Common myeloid progenitor, CD34-positive (primary cell): ENCODE data around the gene RMND1.

ENCODE experiments used
- CTCF ChIA-PET: fragments of 350-600 bp; sonication (Branson Sonifier 250); formaldehyde crosslinking; loops from one replicate; lab custom pipeline; 2021; ENCODE audit warnings: antibody characterized with exemption; lab: Charles Lee
- POLR2A ChIA-PET: fragments of 350-600 bp; sonication (Branson Sonifier 250); formaldehyde crosslinking; loops from one replicate; lab custom pipeline; 2021; ENCODE audit warnings: antibody characterized with exemption; lab: Charles Lee
- DNase-seq, 3 donors: peaks; one replicate each; pipeline versions ENCODE4 v3.0.0 to v3.0.0-alpha.2; 2013
- H3K27ac ChIP-seq, 2 experiments: 1 replicate in 1 of 2; 2 replicates in 1 of 2; pipeline ENCODE4 v1.7.0; 2013; ENCODE audit warnings: inconsistent platforms in 2 of 2, low read length in 2 of 2, mild to moderate bottlenecking in 2 of 2, low read depth in 1 of 2, moderate library complexity in 1 of 2; ENCODE audit not compliant: severe bottlenecking in 2 of 2, insufficient read depth in 1 of 2, poor library complexity in 1 of 2
- H3K27me3 ChIP-seq, 5 experiments: replicated peaks in 2 of 5; 1 replicate in 3 of 5; 2 replicates in 2 of 5; pipeline versions ENCODE4 v1.6.1 to v1.7.0; 2013; ENCODE audit warnings: low read length in 4 of 5, mild to moderate bottlenecking in 2 of 5, moderate library complexity in 2 of 5, inconsistent platforms in 1 of 5; ENCODE audit not compliant: insufficient read depth in 5 of 5, control insufficient read depth in 4 of 5
- H3K36me3 ChIP-seq, 4 experiments: 1 replicate in 2 of 4; 2 replicates in 2 of 4; pipeline versions ENCODE4 v1.6.1 to v1.7.0; 2013; ENCODE audit warnings: low read length in 3 of 4, control low read depth in 1 of 4, mild to moderate bottlenecking in 1 of 4; ENCODE audit not compliant: control insufficient read depth in 4 of 4, insufficient read depth in 4 of 4
- H3K4me1 ChIP-seq, 4 experiments: 1 replicate in 3 of 4; 2 replicates in 1 of 4; pipeline versions ENCODE4 v1.6.1 to v1.7.1; 2013; ENCODE audit warnings: low read length in 3 of 4, mild to moderate bottlenecking in 3 of 4, control low read depth in 1 of 4, inconsistent platforms in 1 of 4, moderate library complexity in 1 of 4; ENCODE audit not compliant: control insufficient read depth in 4 of 4, insufficient read depth in 4 of 4; ENCODE audit errors: control extremely low read depth in 1 of 4
- H3K4me3 ChIP-seq, 7 experiments: 1 replicate in 4 of 7; 2 replicates in 3 of 7; pipeline versions ENCODE4 v1.5.1 to v1.7.0; 2013; ENCODE audit warnings: mild to moderate bottlenecking in 7 of 7, low read length in 6 of 7, moderate library complexity in 6 of 7, inconsistent platforms in 2 of 7, low read depth in 2 of 7, control low read depth in 1 of 7; ENCODE audit not compliant: insufficient read depth in 4 of 7, control insufficient read depth in 1 of 7; ENCODE audit errors: extremely low read depth in 1 of 7
- H3K9me3 ChIP-seq, 5 experiments: 1 replicate in 4 of 5; 2 replicates in 1 of 5; pipeline versions ENCODE4 v1.6.1 to v1.7.1; 2013; ENCODE audit warnings: low read length in 4 of 5, mild to moderate bottlenecking in 2 of 5, inconsistent platforms in 1 of 5, low read depth in 1 of 5, moderate library complexity in 1 of 5; ENCODE audit not compliant: control insufficient read depth in 4 of 5, insufficient read depth in 2 of 5; ENCODE audit errors: control extremely low read depth in 1 of 5
- WGBS: methylation state at CpG from one replicate; pipeline ENCODE4 v1.1.5; 2013; ENCODE audit not compliant: insufficient coverage; 5-methylcytosine and 5-hydroxymethylcytosine counted together

RMND1 gene

DNA sequence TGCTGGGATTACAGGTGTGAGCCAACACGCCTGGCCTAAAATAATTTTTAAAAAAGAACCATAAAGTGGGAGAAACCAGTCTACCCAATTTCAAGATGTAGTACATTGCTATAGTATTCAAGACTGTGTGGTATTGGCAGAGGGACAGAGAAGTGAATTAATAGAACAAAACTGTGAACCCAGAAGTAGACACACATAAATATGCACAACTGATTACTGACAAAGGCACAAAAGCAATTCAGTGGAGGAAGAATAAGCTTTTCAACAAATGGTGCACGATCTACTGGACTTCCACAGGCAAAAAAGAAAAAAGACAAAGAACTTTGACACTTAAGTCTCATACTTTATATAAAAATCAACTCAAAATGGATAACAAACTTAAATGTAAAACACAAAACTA, 76.1 kb downstream of the RMND1 start:
- H3K27ac ChIP-seq = no peak overlapping the region
- H3K4me1 ChIP-seq = peaks cover 4 to 35% (median 25%) of the 10 kb centered on the region in 4 experiments
- no peaks in the 10 kb centered on the region for H3K9me3 ChIP-seq
- H3K4me3 ChIP-seq = no peak overlapping the region
- DNase-seq = no peak
- POLR2A ChIA-PET = no interaction called here
- H3K36me3 ChIP-seq = peaks cover 5 to 12% (median 9%) of the 10 kb centered on the region in 4 experiments
- CTCF ChIA-PET = interaction anchor here (1.1 kb wide), 1 partner anchor 38 kb away, joined by 3 read pairs; no protein-coding TSS in a partner anchor
- WGBS = no CpG with 5 or more reads among the region's 2 CpGs
- H3K27me3 ChIP-seq = no peaks in the 10 kb centered on the region

DNA sequence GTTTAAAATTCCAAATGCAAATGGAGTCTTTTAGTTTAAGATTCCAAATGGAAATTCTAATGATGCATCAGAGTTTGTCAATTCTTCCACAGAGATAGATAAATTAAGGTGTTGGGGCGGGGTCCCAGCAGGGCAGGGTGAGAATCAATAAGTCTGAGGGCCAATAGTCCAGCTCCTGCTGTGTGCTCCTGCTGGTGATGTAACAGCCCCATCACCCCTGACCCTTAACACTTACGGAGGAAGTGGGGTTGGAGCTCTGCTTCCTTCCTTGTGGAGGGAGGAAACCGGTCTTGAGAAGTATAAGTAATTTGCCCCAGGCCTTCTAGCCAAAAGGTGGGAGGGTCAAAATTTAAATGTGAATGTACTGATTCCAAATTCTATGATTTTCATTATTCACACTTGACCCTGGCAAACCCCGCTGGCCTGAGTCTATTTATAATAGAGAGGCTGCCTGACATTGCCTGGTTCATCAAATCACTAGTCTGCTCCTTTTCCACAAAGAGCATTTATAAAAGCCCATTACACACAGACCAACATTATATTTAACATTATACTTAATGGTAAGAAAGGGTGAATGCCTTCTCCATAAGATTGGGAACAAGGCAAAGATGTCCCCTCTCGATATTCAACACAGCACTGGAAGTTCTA, 77.8 kb downstream of the RMND1 start:
- ChIA-PET CTCF (interaction anchor here (1.1 kb wide), 1 partner anchor 16 kb away, joined by 3 read pairs; no protein-coding TSS in a partner anchor), POLR2A (no interaction called here)
- peak overlapping the region in 1 of 2 experiments; percentile 43 for H3K27ac ChIP-seq
- H3K4me1 ChIP-seq = peaks cover 0 to 26% (median 14%) of the 10 kb centered on the region in 4 experiments
- H3K9me3 ChIP-seq = no peaks in the 10 kb centered on the region
- no peaks in the 10 kb centered on the region for H3K27me3 ChIP-seq
- no peak overlapping the region for H3K4me3 ChIP-seq
- H3K36me3 ChIP-seq = peaks cover 5 to 17% (median 11%) of the 10 kb centered on the region in 4 experiments
- no peak for DNase-seq
- WGBS = 100% methylated on average over 1 of the region's 5 CpGs

DNA sequence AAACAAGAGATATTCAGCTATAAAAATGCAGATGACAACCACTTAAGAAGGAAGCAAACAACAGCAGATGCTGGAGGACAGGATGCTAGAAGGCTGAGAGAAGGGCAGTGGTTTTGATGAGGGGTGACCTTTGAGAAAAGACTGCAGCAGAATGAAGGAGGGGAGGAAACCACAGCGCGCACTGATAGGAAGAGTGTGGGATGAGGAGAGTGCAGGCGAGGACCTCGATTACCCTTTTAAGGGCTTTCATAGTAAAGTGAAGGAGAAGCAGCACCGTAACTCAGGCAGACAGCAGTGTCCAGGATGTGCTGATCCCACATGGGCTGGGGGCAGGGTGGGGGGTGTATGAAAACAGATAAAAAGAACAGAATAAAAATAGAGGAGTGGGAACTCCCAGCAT, 79.8 kb downstream of the RMND1 start:
- no peaks in the 10 kb centered on the region for H3K9me3 ChIP-seq
- H3K4me3 ChIP-seq = peak overlapping the region in 2 of 7 experiments; percentile 17 to 22
- 6% methylated on average over 5 of the region's 5 CpGs for WGBS
- ChIA-PET CTCF (interaction anchor here (1.2 kb wide), 1 partner anchor 25 kb away, joined by 3 read pairs; no protein-coding TSS in a partner anchor), POLR2A (no interaction called here)
- H3K27ac ChIP-seq = no peak overlapping the region
- peaks cover 0 to 26% (median 14%) of the 10 kb centered on the region in 4 experiments for H3K4me1 ChIP-seq
- peak in 1 of 3 donors; percentile 26 for DNase-seq
- no peaks in the 10 kb centered on the region for H3K27me3 ChIP-seq
- H3K36me3 ChIP-seq = peaks cover 7 to 17% (median 11%) of the 10 kb centered on the region in 4 experiments

DNA sequence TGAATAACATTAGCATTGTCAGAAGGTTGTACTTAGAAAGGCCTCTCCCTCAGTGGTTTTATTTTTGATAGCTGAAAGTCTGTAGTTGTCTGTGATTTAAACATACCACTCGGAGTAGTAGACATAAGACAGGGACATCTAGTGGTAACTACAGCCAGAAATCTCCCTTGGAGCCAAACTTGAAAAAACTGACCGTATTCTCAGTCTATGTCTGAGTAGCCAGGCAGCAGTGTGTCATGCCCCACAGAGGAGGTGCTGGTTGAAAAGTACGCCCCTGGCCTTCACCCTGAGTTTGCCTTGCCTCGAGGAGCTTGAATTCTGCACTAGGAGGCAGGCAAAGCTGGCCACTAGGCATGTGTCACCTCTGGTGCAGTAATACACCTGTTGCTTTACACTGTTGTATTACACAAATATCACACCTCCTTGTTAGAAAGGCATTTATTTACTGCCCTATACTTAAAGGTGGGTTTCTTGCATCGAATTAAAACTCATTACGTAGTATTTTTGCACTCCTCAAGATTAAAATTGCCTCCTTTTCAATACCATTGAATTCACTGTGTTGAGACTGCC, 81.3 kb downstream of the RMND1 start:
- no peak overlapping the region for H3K27ac ChIP-seq
- POLR2A ChIA-PET = no interaction called here
- H3K36me3 ChIP-seq = peaks cover 17 to 30% (median 19%) of the 10 kb centered on the region in 4 experiments
- CTCF ChIA-PET = interaction anchor here (0.6 to 1.6 kb wide), 4 partner anchors 12 to 478 kb away, joined by 3 to 4 read pairs (median 4); no protein-coding TSS in a partner anchor
- 97% methylated on average over 3 of the region's 6 CpGs for WGBS
- no peaks in the 10 kb centered on the region for H3K9me3 ChIP-seq
- H3K27me3 ChIP-seq = no peaks in the 10 kb centered on the region
- DNase-seq = no peak
- peaks cover 0 to 22% (median 14%) of the 10 kb centered on the region in 4 experiments for H3K4me1 ChIP-seq
- no peak overlapping the region for H3K4me3 ChIP-seq

DNA sequence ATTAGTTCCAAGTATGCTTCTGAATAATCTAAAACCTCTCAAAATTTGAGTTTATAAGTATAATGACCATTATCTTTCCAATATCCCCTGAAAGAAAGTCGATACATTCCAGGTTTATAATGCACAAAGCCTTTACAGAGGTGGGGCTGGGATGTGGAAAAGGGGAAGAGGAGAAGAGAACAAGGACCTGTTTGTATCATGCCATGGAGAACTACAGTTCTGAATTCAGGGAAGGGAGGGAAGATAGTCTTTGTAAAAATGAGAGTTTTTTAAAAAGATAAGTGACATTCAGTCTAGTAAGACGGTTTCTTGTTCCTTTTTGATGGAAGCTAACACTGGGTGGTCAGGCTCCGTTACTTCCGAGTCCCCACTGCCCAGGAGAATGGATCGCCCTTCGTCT, 86.7 kb downstream of the RMND1 start:
- Histone ChIP-seq H3K4me1 (no peaks in the 10 kb centered on the region), H3K27me3 (no peaks in the 10 kb centered on the region), H3K27ac (no peak overlapping the region), H3K9me3 (no peaks in the 10 kb centered on the region), H3K36me3 (peaks cover 14 to 35% (median 24%) of the 10 kb centered on the region in 4 experiments), H3K4me3 (no peak overlapping the region)
- CTCF ChIA-PET = interaction anchor here (1.0 to 1.6 kb wide), 2 partner anchors 20 to 23 kb away, joined by 3 read pairs; no protein-coding TSS in a partner anchor
- WGBS = 98% methylated on average over 5 of the region's 6 CpGs
- DNase-seq = no peak
- POLR2A ChIA-PET = no interaction called here

DNA sequence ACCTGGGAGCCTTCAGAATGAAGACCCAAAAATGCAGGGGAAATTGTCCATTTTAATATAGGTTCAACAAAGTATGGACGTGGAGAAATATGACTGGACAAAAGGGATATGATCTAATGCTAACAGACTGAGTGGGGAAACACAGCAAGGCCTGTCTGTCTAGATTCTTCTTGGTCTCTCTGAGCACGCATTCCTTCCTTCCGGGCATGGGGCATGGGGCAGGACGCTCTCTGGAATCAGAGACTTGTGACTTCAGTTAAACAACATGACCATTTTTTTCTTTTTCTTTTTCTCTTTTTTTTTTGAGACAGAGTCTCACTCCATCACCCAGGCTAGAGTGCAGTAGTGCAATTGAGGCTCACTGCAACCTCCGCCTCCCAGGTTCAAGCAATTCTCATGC, 92.4 kb downstream of the RMND1 start:
- CTCF ChIA-PET = interaction anchor here (1.0 to 1.4 kb wide), 2 partner anchors 9 to 10 kb away, joined by 3 to 4 read pairs; no protein-coding TSS in a partner anchor
- WGBS = 95% methylated on average over 4 of the region's 5 CpGs

More for the DNA sequence above, 92.4 kb downstream of the RMND1 start:
- POLR2A ChIA-PET = no interaction called here
- no peak overlapping the region for H3K4me3 ChIP-seq
- no peak for DNase-seq
- H3K4me1 ChIP-seq = peaks cover 0 to 3% (median 3%) of the 10 kb centered on the region in 4 experiments
- H3K9me3 ChIP-seq = no peaks in the 10 kb centered on the region
- no peak overlapping the region for H3K27ac ChIP-seq
- peaks cover 5 to 13% (median 7%) of the 10 kb centered on the region in 4 experiments for H3K36me3 ChIP-seq
- no peaks in the 10 kb centered on the region for H3K27me3 ChIP-seq
